H9 (cell line): ENCODE results near the gene MIPOL1. TPM values are rescaled to one million over a fixed set of nuclear protein-coding genes. Genes with fewer than 3 reads are reported as not detected.

Experiments used
- DNase-seq: peaks from one replicate; pipeline ENCODE4 v3.0.0-alpha.2; 2017
- H2AFZ ChIP-seq: one replicate; pipeline ENCODE4 v1.6.1; 2013; ENCODE audit warnings: mild to moderate bottlenecking, low read length, control low read depth, moderate library complexity
- H2AK5ac ChIP-seq: 2 replicates; pipeline ENCODE4 v1.6.1; 2013; ENCODE audit warnings: low read length, control low read depth, mixed read lengths; ENCODE audit not compliant: insufficient read length
- H2BK120ac ChIP-seq: one replicate; pipeline ENCODE4 v1.6.1; 2013; ENCODE audit warnings: low read depth, mild to moderate bottlenecking, low read length, control low read depth, inconsistent platforms; ENCODE audit not compliant: poor library complexity, severe bottlenecking
- H2BK12ac ChIP-seq: 2 replicates; pipeline ENCODE4 v1.6.1; 2013; ENCODE audit warnings: low read length, control low read depth, mixed read lengths, low read depth; ENCODE audit not compliant: insufficient read length
- H2BK15ac ChIP-seq: 2 replicates; pipeline ENCODE4 v1.6.1; 2013; ENCODE audit warnings: low read depth, low read length, control low read depth
- H2BK20ac ChIP-seq: one replicate; pipeline ENCODE4 v1.6.1; 2013; ENCODE audit warnings: low read depth, mild to moderate bottlenecking, low read length, control low read depth, inconsistent platforms; ENCODE audit not compliant: poor library complexity, severe bottlenecking
- H2BK5ac ChIP-seq: 2 replicates; pipeline ENCODE4 v1.6.1; 2013; ENCODE audit warnings: low read length, control low read depth, mixed read lengths; ENCODE audit not compliant: insufficient read length
- H3K14ac ChIP-seq: 2 replicates; pipeline ENCODE4 v1.6.1; 2013; ENCODE audit warnings: low read length, control low read depth; ENCODE audit not compliant: insufficient read depth
- H3K18ac ChIP-seq: 2 replicates; pipeline ENCODE4 v1.6.1; 2013; ENCODE audit warnings: low read depth, mild to moderate bottlenecking, mixed read lengths, low read length, control low read depth; ENCODE audit not compliant: insufficient read length
- H3K23ac ChIP-seq: 2 replicates; pipeline ENCODE4 v1.6.1; 2013; ENCODE audit warnings: low read length, control low read depth, mixed read lengths, low read depth; ENCODE audit not compliant: insufficient read length
- H3K23me2 ChIP-seq: 2 replicates; pipeline ENCODE4 v1.6.1; 2013; ENCODE audit warnings: low read depth, mild to moderate bottlenecking, mixed read lengths, low read length, control low read depth; ENCODE audit not compliant: insufficient read length, poor library complexity, severe bottlenecking
- H3K27ac ChIP-seq: 2 replicates; pipeline ENCODE4 v1.5.1; 2013; ENCODE audit warnings: low read length, control low read depth, mixed read lengths, low read depth; ENCODE audit not compliant: insufficient read length
- H3K27me3 ChIP-seq: 2 replicates; pipeline ENCODE4 v1.6.1; 2013; ENCODE audit warnings: low read length, control low read depth, inconsistent platforms; ENCODE audit not compliant: insufficient read depth
- H3K4ac ChIP-seq: 2 replicates; pipeline ENCODE4 v1.6.1; 2013; ENCODE audit warnings: low read depth, mild to moderate bottlenecking, control low read depth, inconsistent platforms, low read length, moderate library complexity
- H3K4me1 ChIP-seq: 2 replicates; pipeline ENCODE4 v1.6.1; 2013; ENCODE audit warnings: low read length, control low read depth, inconsistent platforms; ENCODE audit not compliant: insufficient read depth
- H3K4me2 ChIP-seq: 2 replicates; pipeline ENCODE4 v1.6.1; 2013; ENCODE audit warnings: low read length, control low read depth, mixed read lengths; ENCODE audit not compliant: insufficient read length, insufficient read depth
- H3K56ac ChIP-seq: 2 replicates; pipeline ENCODE4 v1.6.1; 2013; ENCODE audit warnings: low read depth, mild to moderate bottlenecking, mixed read lengths, low read length, control low read depth; ENCODE audit not compliant: insufficient read length
- H3K79me1 ChIP-seq: 2 replicates; pipeline ENCODE4 v1.6.1; 2013; ENCODE audit warnings: low read depth, mild to moderate bottlenecking, moderate library complexity, low read length, control low read depth, inconsistent platforms; ENCODE audit not compliant: insufficient read depth, poor library complexity, severe bottlenecking
- H3K79me2 ChIP-seq: 2 replicates; pipeline ENCODE4 v1.6.1; 2013; ENCODE audit warnings: low read length, control low read depth, inconsistent platforms; ENCODE audit not compliant: insufficient read depth
- H3K9ac ChIP-seq: 2 replicates; pipeline ENCODE4 v1.6.1; 2013; ENCODE audit warnings: low read length, control low read depth, mixed read lengths; ENCODE audit not compliant: insufficient read length; ENCODE audit errors: extremely low read depth
- H3K9me3 ChIP-seq: one replicate; pipeline ENCODE4 v1.6.1; 2013; ENCODE audit warnings: low read depth, low read length, inconsistent platforms; ENCODE audit not compliant: control insufficient read depth
- H3T11ph ChIP-seq: one replicate; pipeline ENCODE4 v1.6.1; 2013; ENCODE audit warnings: mild to moderate bottlenecking, low read length, control low read depth, inconsistent platforms
- H4K20me1 ChIP-seq: one replicate; pipeline ENCODE4 v1.6.1; 2013; ENCODE audit not compliant: control insufficient read depth, insufficient read length, insufficient read depth
- H4K5ac ChIP-seq: 2 replicates; pipeline ENCODE4 v1.6.1; 2013; ENCODE audit warnings: low read depth, mild to moderate bottlenecking, mixed read lengths, low read length, control low read depth; ENCODE audit not compliant: insufficient read length
- H4K8ac ChIP-seq: replicated peaks from 2 replicates; pipeline ENCODE4 v1.6.1; 2013; ENCODE audit warnings: low read length, control low read depth, mixed read lengths, low read depth; ENCODE audit not compliant: insufficient read length
- H4K91ac ChIP-seq: 2 replicates; pipeline ENCODE4 v1.6.1; 2013; ENCODE audit warnings: low read depth, mild to moderate bottlenecking, moderate library complexity, mixed read lengths, low read length, control low read depth; ENCODE audit not compliant: insufficient read length
- H3K27ac Mint-ChIP-seq, 3 experiments: 2 replicates in 2 of 3; 3 replicates in 1 of 3; pipeline ENCODE4 v1.8.0; 2020 to 2021; ENCODE audit warnings: mixed read lengths in 3 of 3, mild to moderate bottlenecking in 1 of 3, moderate library complexity in 1 of 3
- H3K27me3 Mint-ChIP-seq: 2 replicates; pipeline ENCODE4 v1.8.0; 2021; ENCODE audit warnings: low read depth, mild to moderate bottlenecking, moderate library complexity, mixed read lengths
- H3K36me3 Mint-ChIP-seq, 3 experiments: 2 replicates in 2 of 3; 3 replicates in 1 of 3; pipeline ENCODE4 v1.8.0; 2020 to 2021; ENCODE audit warnings: low read depth in 3 of 3, mixed read lengths in 3 of 3; ENCODE audit not compliant: insufficient read depth in 1 of 3
- H3K4me1 Mint-ChIP-seq, 2 experiments: 2 replicates each; pipeline ENCODE4 v1.8.0; 2020; ENCODE audit warnings: mixed read lengths in 2 of 2
- H3K4me3 Mint-ChIP-seq, 2 experiments: 2 replicates in 1 of 2; 3 replicates in 1 of 2; pipeline ENCODE4 v1.8.0; 2020 to 2021; ENCODE audit warnings: mild to moderate bottlenecking in 2 of 2, mixed read lengths in 2 of 2, moderate library complexity in 1 of 2
- H3K9me3 Mint-ChIP-seq, 2 experiments: 2 replicates in 1 of 2; 3 replicates in 1 of 2; pipeline ENCODE4 v1.8.0; 2020; ENCODE audit warnings: mild to moderate bottlenecking in 2 of 2, mixed read lengths in 2 of 2, moderate library complexity in 1 of 2
- CTCF ChIP-seq: fragments of 200-600 bp; sonication (generic); conservative IDR thresholded peaks from 3 replicates; pipeline ENCODE4 v1.8.0; 2021; ENCODE audit warnings: antibody characterized with exemption, mild to moderate bottlenecking
- WGBS: extraction: QIAGEN DNeasy Blood & Tissue Kit; methylation state at CpG from one replicate; pipeline ENCODE4 v1.1.7; 2013; ENCODE audit warnings: missing lambda C conversion rate, low lambda C conversion rate, mixed read lengths; ENCODE audit not compliant: insufficient read length; ENCODE audit errors: extremely low coverage; 5-methylcytosine and 5-hydroxymethylcytosine counted together
- total RNA-seq: library from RNA; stranded (reverse); gene quantifications from 2 replicates; pipeline ENCODE4 v1.2.1, GENCODE V29; 2021

Gene MIPOL1
- total RNA-seq, 1 experiment from 2014 or later, result 15.6 TPM

- H2BK20ac ChIP-seq, result no peak overlapping the region
- H3K4me3 Mint-ChIP-seq, result no peak overlapping the region
- H3K4ac ChIP-seq, result no peak overlapping the region
- H2AK5ac ChIP-seq, result no peak overlapping the region
- H4K5ac ChIP-seq, result no peak overlapping the region
- no peak overlapping the region for H3K27ac Mint-ChIP-seq
- H3K4me2 ChIP-seq, result no peak overlapping the region
- peaks cover 6% of the 10 kb centered on the region; the same call in 1 of the 2 replicates for H3K4me1 ChIP-seq
- H3K4me1 Mint-ChIP-seq, result peaks cover 7% of the 10 kb centered on the region in 2 experiments
- DNase-seq, result no peak
- no peak overlapping the region for H3K27ac ChIP-seq
- H3K36me3 Mint-ChIP-seq, result no peaks in the 10 kb centered on the region
- no peak overlapping the region for H3T11ph ChIP-seq
- H3K79me2 ChIP-seq, result no peaks in the 10 kb centered on the region
- H3K23ac ChIP-seq, result no peak overlapping the region
- no peaks in the 10 kb centered on the region for H3K23me2 ChIP-seq
- no peak overlapping the region for H4K91ac ChIP-seq
- H2BK5ac ChIP-seq, result no peak overlapping the region
- H2AFZ ChIP-seq, result no peak overlapping the region
- H2BK15ac ChIP-seq, result no peak overlapping the region
- H4K20me1 ChIP-seq, result no peaks in the 10 kb centered on the region
- no peak overlapping the region for H4K8ac ChIP-seq
- no peak overlapping the region for H3K56ac ChIP-seq
- no peaks in the 10 kb centered on the region; the same call in 1 of the 2 replicates for H3K27me3 ChIP-seq
- H3K79me1 ChIP-seq, result peaks cover 4% of the 10 kb centered on the region
- no peaks in the 10 kb centered on the region for H3K9me3 Mint-ChIP-seq
- H3K9me3 ChIP-seq, result no peaks in the 10 kb centered on the region
- no peak overlapping the region for H3K9ac ChIP-seq
- no peak overlapping the region for H2BK120ac ChIP-seq
- H3K18ac ChIP-seq, result no peak overlapping the region
- no peak overlapping the region for H3K14ac ChIP-seq
- H2BK12ac ChIP-seq, result no peak overlapping the region
- no peak for TF ChIP-seq CTCF
- H3K27me3 Mint-ChIP-seq, result no peaks in the 10 kb centered on the region
- no CpG with 5 or more reads among the region's 5 CpGs for WGBS
Measured at GRCh38 chr14:37237735-37238200, 40.0 kb downstream of the MIPOL1 start.
